ENCODE results near the gene CA7.

- TF ChIP-seq CTCF (IDR thresholded peaks at IDR 0.05) (no peak), POLR2A (IDR thresholded peaks at IDR 0.05) (no peak)
Observed at GRCh38 chr16:66858740-66859396, 14.7 kb downstream of the CA7 start.

Data from uterus (tissue), 2 donors.